ENCODE data around the gene CCDC141. TPM values are rescaled to one million over a fixed set of nuclear protein-coding genes. Genes with fewer than 3 reads are reported as not detected.

The CCDC141 gene
- total RNA-seq, 2 experiments from 2014 or later: 2.6 TPM

GRCh38 chr2:178806543-178806942 is 243.4 kb downstream of the CCDC141 start:
- ChIA-PET POLR2A (no interaction called here), CTCF (interaction anchor here (1.1 to 1.4 kb wide), 3 partner anchors 11 to 65 kb away, joined by 3 to 6 read pairs (median 3); no protein-coding TSS in a partner anchor)
- no peaks in the 10 kb centered on the region for H3K27me3 Mint-ChIP-seq
- H3K4me3 Mint-ChIP-seq: no peak overlapping the region
- DNase-seq: no peak
- H3K9me3 Mint-ChIP-seq: no peaks in the 10 kb centered on the region
- no peaks in the 10 kb centered on the region for H3K4me1 Mint-ChIP-seq
- H3K36me3 Mint-ChIP-seq (ENCODE audit: low read depth): no peaks in the 10 kb centered on the region
- H3K27ac Mint-ChIP-seq: no peak overlapping the region

- Mint-ChIP-seq H3K27me3 (no peaks in the 10 kb centered on the region), H3K36me3 (ENCODE audit: low read depth) (no peaks in the 10 kb centered on the region), H3K4me3 (no peak overlapping the region), H3K27ac (no peak overlapping the region), H3K4me1 (no peaks in the 10 kb centered on the region), H3K9me3 (no peaks in the 10 kb centered on the region)
- CTCF ChIA-PET: interaction anchor here (0.7 to 1.4 kb wide), 4 partner anchors 9 to 376 kb away, joined by 3 to 4 read pairs (median 3); no protein-coding TSS in a partner anchor
- DNase-seq: no peak
- POLR2A ChIA-PET: no interaction called here
Observed at GRCh38 chr2:178805457-178805856, 244.5 kb downstream of the CCDC141 start.

- no peaks in the 10 kb centered on the region for H3K4me1 Mint-ChIP-seq
- POLR2A ChIA-PET: no interaction called here
- H3K27ac Mint-ChIP-seq: no peak overlapping the region
- no peak for DNase-seq
- no peaks in the 10 kb centered on the region for H3K36me3 Mint-ChIP-seq (ENCODE audit: low read depth)
- H3K27me3 Mint-ChIP-seq: no peaks in the 10 kb centered on the region
- CTCF ChIA-PET: interaction anchor here (1.2 to 1.5 kb wide), 3 partner anchors 10 to 25 kb away, joined by 3 to 4 read pairs (median 4); no protein-coding TSS in a partner anchor
- H3K9me3 Mint-ChIP-seq: no peaks in the 10 kb centered on the region
- H3K4me3 Mint-ChIP-seq: no peak overlapping the region
Observed at GRCh38 chr2:178804791-178805190, 245.1 kb downstream of the CCDC141 start.

GRCh38 chr2:178800510-178800909 is 249.4 kb downstream of the CCDC141 start:
- Mint-ChIP-seq H3K9me3 (no peaks in the 10 kb centered on the region), H3K27ac (no peak overlapping the region), H3K4me3 (no peak overlapping the region), H3K4me1 (no peaks in the 10 kb centered on the region), H3K36me3 (ENCODE audit: low read depth) (no peaks in the 10 kb centered on the region), H3K27me3 (no peaks in the 10 kb centered on the region)
- no peak for DNase-seq
- CTCF ChIA-PET: interaction anchor here (1.2 to 1.5 kb wide), 4 partner anchors 39 to 329 kb away, joined by 3 to 4 read pairs (median 4); no protein-coding TSS in a partner anchor
- POLR2A ChIA-PET: no interaction called here

- Mint-ChIP-seq H3K36me3 (ENCODE audit: low read depth) (no peaks in the 10 kb centered on the region), H3K27ac (no peak overlapping the region), H3K9me3 (no peaks in the 10 kb centered on the region), H3K27me3 (no peaks in the 10 kb centered on the region), H3K4me1 (no peaks in the 10 kb centered on the region), H3K4me3 (no peak overlapping the region)
- CTCF ChIA-PET: interaction anchor here (1.3 kb wide), 1 partner anchor 113 kb away, joined by 3 read pairs; no protein-coding TSS in a partner anchor
- DNase-seq: no peak
- POLR2A ChIA-PET: no interaction called here
Observed at GRCh38 chr2:178799305-178799704, 250.6 kb downstream of the CCDC141 start.

GRCh38 chr2:178796079-178796677 is 253.8 kb downstream of the CCDC141 start:
- Mint-ChIP-seq H3K27me3 (no peaks in the 10 kb centered on the region), H3K4me3 (no peak overlapping the region), H3K36me3 (ENCODE audit: low read depth) (no peaks in the 10 kb centered on the region), H3K9me3 (no peaks in the 10 kb centered on the region), H3K4me1 (no peaks in the 10 kb centered on the region), H3K27ac (no peak overlapping the region)
- CTCF ChIA-PET: interaction anchor here (0.9 to 3.2 kb wide), 4 partner anchors 10 to 334 kb away, joined by 3 to 13 read pairs (median 4); no protein-coding TSS in a partner anchor
- POLR2A ChIA-PET: no interaction called here
- no peak for DNase-seq

GRCh38 chr2:178787934-178788333 is 262.0 kb downstream of the CCDC141 start:
- H3K9me3 Mint-ChIP-seq: no peaks in the 10 kb centered on the region
- no peak overlapping the region for H3K4me3 Mint-ChIP-seq
- H3K36me3 Mint-ChIP-seq (ENCODE audit: low read depth): no peaks in the 10 kb centered on the region
- ChIA-PET CTCF (no interaction called here), POLR2A (no interaction called here)
- no peak overlapping the region for H3K27ac Mint-ChIP-seq
- peaks cover 3% of the 10 kb centered on the region for H3K4me1 Mint-ChIP-seq
- no peaks in the 10 kb centered on the region for H3K27me3 Mint-ChIP-seq
- no peak for DNase-seq

- POLR2A ChIA-PET: no interaction called here
- no peak for DNase-seq
- H3K27me3 Mint-ChIP-seq: no peaks in the 10 kb centered on the region
- H3K27ac Mint-ChIP-seq: no peak overlapping the region
- no peaks in the 10 kb centered on the region for H3K36me3 Mint-ChIP-seq (ENCODE audit: low read depth)
- CTCF ChIA-PET: interaction anchor here (1.2 kb wide), 1 partner anchor 25 kb away, joined by 3 read pairs; no protein-coding TSS in a partner anchor
- peaks cover 3% of the 10 kb centered on the region for H3K4me1 Mint-ChIP-seq
- no peak overlapping the region for H3K4me3 Mint-ChIP-seq
- no peaks in the 10 kb centered on the region for H3K9me3 Mint-ChIP-seq
Observed at GRCh38 chr2:178787155-178787554, 262.8 kb downstream of the CCDC141 start.

- Mint-ChIP-seq H3K36me3 (ENCODE audit: low read depth) (no peaks in the 10 kb centered on the region), H3K4me3 (no peak overlapping the region), H3K4me1 (no peaks in the 10 kb centered on the region), H3K27ac (no peak overlapping the region), H3K27me3 (no peaks in the 10 kb centered on the region), H3K9me3 (no peaks in the 10 kb centered on the region)
- POLR2A ChIA-PET: no interaction called here
- DNase-seq: no peak
- CTCF ChIA-PET: no interaction called here
Observed at GRCh38 chr2:178783889-178784288, 266.0 kb downstream of the CCDC141 start.

- POLR2A ChIA-PET: no interaction called here
- no peak overlapping the region for H3K4me3 Mint-ChIP-seq
- no peaks in the 10 kb centered on the region for H3K9me3 Mint-ChIP-seq
- no peaks in the 10 kb centered on the region for H3K4me1 Mint-ChIP-seq
- DNase-seq: no peak
- CTCF ChIA-PET: interaction anchor here (1.3 to 1.6 kb wide), 2 partner anchors 12 to 32 kb away, joined by 3 read pairs; no protein-coding TSS in a partner anchor
- H3K36me3 Mint-ChIP-seq (ENCODE audit: low read depth): no peaks in the 10 kb centered on the region
- H3K27me3 Mint-ChIP-seq: no peaks in the 10 kb centered on the region
- no peak overlapping the region for H3K27ac Mint-ChIP-seq
Observed at GRCh38 chr2:178782236-178782635, 267.7 kb downstream of the CCDC141 start.

Other genes starting within 250 kb of the CCDC141 start
- gene TTN, start 242.7 kb downstream of the CCDC141 start, total RNA-seq: 1 to 10 TPM; 2.1 to 2.3 TPM
- gene SESTD1, start 214.7 kb upstream of the CCDC141 start, total RNA-seq: 10 to 100 TPM; 13.8 to 14.7 TPM